AG09319 (cell line): Measurements from ENCODE around the gene DLGAP4.
"Not testable (repeated sequence)": the region's sequence is repeated elsewhere in the genome, so short reads cannot be mapped to it uniquely, and the experiment has no call there.

ENCODE experiments used
- DNase-seq: peaks from one replicate; pipeline ENCODE4 v3.0.0-alpha.2; 2010; ENCODE audit warnings: low read depth; ENCODE audit errors: extremely low read depth
- TF ChIP-seq, protein P1 (sequence below): IDR thresholded peaks from 2 replicates; pipeline ENCODE4 v1.5.1; 2011; ENCODE audit warnings: low read depth, mild to moderate bottlenecking, inconsistent platforms, low read length, moderate library complexity

DLGAP4 gene

GRCh38 chr20:36507746-36508145, 201.6 kb downstream of the DLGAP4 start:
- DNase-seq: no peak

DNA sequence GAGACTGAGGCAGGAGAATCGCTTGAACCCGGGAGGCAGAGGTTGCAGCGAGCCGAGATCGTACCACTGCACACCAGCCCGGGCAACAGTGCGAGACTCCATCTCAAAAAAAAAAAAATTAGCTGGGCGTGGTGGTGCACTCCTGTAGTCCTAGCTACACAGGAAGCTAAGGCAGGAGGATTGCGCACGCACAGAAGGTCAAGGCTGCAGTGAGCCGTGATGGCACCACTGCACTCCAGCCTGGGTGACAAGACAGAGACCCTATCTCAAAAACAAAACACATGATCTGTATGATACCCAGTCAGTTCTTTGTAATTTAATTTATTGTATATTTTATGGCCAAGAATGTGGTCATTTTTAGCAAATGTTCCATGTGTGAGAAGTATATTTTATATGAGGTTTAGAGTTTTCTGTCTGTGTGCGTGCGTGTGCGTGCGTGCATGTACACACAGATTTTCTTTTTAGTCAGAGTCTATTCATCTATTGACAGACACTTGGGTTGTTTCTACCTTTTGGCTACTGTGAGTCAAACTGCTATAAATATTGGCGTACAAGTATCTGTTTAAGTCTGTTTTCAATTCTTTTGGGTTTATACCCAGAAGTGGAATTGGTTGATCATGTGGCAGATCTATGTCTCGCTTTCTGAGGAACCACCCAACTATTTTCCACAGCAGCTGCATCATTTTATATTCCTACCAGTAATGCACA, 213.0 kb downstream of the DLGAP4 start:
- TF ChIP-seq, protein P1, sequence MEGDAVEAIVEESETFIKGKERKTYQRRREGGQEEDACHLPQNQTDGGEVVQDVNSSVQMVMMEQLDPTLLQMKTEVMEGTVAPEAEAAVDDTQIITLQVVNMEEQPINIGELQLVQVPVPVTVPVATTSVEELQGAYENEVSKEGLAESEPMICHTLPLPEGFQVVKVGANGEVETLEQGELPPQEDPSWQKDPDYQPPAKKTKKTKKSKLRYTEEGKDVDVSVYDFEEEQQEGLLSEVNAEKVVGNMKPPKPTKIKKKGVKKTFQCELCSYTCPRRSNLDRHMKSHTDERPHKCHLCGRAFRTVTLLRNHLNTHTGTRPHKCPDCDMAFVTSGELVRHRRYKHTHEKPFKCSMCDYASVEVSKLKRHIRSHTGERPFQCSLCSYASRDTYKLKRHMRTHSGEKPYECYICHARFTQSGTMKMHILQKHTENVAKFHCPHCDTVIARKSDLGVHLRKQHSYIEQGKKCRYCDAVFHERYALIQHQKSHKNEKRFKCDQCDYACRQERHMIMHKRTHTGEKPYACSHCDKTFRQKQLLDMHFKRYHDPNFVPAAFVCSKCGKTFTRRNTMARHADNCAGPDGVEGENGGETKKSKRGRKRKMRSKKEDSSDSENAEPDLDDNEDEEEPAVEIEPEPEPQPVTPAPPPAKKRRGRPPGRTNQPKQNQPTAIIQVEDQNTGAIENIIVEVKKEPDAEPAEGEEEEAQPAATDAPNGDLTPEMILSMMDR: no peak
- no peak for DNase-seq

More at GRCh38 chr20:36507746-36508145, 201.6 kb downstream of the DLGAP4 start:
- TF ChIP-seq, protein P1: no peak

DNA sequence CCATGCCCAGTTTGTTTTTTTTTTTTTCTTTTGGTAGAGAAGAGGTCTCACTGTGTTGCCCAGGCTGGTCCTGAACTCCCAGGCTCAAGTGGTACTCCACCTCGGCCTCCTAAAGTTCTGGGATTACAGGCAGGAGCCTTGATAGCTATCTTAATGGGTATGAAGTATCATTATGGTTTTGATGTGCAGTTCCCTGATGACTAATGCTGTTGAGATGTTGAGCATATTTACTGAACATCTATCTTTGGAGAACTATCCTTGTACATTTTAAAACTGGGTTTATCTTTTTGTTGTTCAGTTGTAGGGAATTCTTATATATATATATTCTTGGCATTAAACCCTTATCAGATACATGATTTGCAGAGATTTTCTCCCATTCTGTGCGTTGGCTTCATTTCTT, 213.8 kb downstream of the DLGAP4 start:
- TF ChIP-seq, protein P1: no peak
- no peak for DNase-seq

DNA sequence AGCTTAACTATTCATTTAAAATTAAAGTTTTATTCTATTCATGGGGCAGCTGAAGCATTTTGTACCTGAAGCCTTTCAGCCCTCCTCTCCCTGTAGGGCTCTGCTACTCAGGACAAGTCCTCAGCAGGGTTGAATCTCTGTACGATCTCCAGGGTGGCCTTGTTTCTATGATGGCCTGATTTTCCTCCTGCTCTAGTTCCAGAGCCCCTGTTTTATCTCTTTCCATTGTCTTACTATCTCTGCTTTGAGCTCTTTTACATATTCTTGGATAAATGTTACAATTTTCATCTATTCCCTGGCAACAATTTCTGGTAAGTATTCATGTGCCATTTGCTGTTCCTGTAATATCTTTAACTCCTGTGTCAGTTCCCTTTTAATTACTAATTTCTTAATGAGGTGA, 215.4 kb downstream of the DLGAP4 start:
- no peak for DNase-seq
- TF ChIP-seq, protein P1: no peak

- DNase-seq: not testable (repeated sequence)
Measured at GRCh38 chr20:36522412-36522811, 216.3 kb downstream of the DLGAP4 start.

DNA sequence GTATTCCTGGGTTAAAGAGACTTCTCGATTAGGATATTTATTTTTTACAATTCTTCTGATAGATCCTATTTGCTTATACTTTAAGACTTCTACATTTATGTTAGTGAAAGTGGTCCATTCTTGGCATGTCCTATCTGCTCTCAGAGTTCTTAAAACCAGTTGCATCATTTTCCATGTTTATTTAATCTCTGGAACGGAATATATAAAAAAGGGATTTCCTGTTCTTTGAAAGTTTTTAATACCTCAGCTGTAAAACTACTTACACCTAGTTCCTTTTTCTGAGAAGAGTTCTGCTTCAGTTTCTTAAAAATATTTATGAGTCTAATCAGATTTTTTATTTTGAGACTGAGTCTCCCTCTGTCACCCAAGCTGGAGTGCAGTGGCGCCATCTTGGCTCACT, 217.2 kb downstream of the DLGAP4 start:
- no peak for DNase-seq
- TF ChIP-seq, protein P1: no peak

DNA sequence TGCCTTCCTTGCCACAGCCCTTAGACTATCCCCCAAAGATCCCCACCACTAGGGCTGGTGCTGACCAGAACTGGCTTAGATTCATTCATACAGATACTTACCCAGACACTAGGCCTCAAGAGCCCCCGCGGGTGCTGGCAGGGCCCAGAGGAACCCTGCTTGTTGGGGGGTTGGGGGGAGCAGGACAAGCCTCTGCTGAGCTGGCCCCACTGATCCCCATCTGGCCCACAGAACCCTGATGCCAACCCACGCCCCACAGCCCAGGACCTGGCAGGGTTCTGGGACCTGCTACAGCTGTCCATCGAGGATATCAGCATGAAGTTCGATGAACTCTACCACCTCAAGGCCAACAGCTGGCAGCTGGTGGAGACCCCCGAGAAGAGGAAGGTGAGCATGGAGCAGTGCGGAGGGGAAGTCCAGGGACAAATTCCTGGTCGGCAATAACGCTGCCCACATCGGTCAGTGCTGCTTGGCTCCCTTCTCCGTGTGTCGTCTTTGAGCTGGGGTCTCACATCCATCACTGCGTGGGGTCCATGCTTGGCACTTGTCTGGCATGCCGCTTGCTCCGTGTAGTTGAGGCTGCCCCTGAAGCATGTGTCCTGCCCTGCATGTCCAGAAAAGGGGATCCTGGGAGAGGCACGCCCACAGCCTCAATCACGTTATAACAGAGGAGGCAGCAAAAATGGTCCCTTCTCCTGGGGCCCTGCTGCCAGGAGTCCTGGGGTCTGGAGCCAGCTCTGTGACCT, 219.7 kb downstream of the DLGAP4 start:
- no peak for DNase-seq
- TF ChIP-seq, protein P1: no peak
